Omental fat pad (tissue), 4 donors: ENCODE results near the gene AOAH. TPM values are rescaled to one million over a fixed set of nuclear protein-coding genes. Genes with fewer than 3 reads are reported as not detected.

ENCODE experiments used
- ATAC-seq: fragments of 150-250 bp; one replicate; pipeline ENCODE4 v1.9.1; 2016; ENCODE audit warnings: mild to moderate bottlenecking, moderate library complexity; ENCODE audit not compliant: low FRiP score
- DNase-seq: peaks from one replicate; pipeline ENCODE4 v3.0.0-alpha.2; 2019; ENCODE audit warnings: low spot score
- CTCF ChIP-seq, 3 donors: fragments of 450-650 bp; IDR thresholded peaks; one replicate each; pipeline ENCODE4 v1.5.1; 2016 to 2017; ENCODE audit warnings: antibody characterized with exemption in 3 of 3, mild to moderate bottlenecking in 3 of 3, moderate library complexity in 2 of 3
- total RNA-seq, 4 donors: library from RNA; depleted of rRNA; stranded (reverse); fragments of >200 nt; gene quantifications; one replicate each; pipeline ENCODE4 v1.1.0, GENCODE V29; 2016

AOAH gene
- total RNA-seq, 4 donors from 2014 or later: 5.8 to 27.9 (median 16.7) TPM

GRCh38 chr7:36760856-36761762, 36.8 kb upstream of the AOAH start:
- DNase-seq: no peak
- no peak for ATAC-seq
- TF ChIP-seq CTCF (IDR thresholded peaks at IDR 0.05): no peak

- no peak for TF ChIP-seq CTCF (IDR thresholded peaks at IDR 0.05)
- no peak for DNase-seq
- ATAC-seq: no peak
Observed at GRCh38 chr7:36758879-36759278, 34.6 kb upstream of the AOAH start.

- DNase-seq: no peak
- TF ChIP-seq CTCF (IDR thresholded peaks at IDR 0.05): no peak
- ATAC-seq: no peak
Observed at GRCh38 chr7:36755484-36755883, 31.2 kb upstream of the AOAH start.

GRCh38 chr7:36752026-36752711, 27.9 kb upstream of the AOAH start:
- ATAC-seq (no peak), DNase-seq (no peak)
- TF ChIP-seq CTCF (IDR thresholded peaks at IDR 0.05): no peak

GRCh38 chr7:36750451-36750850, 26.2 kb upstream of the AOAH start:
- no peak for ATAC-seq
- no peak for TF ChIP-seq CTCF (IDR thresholded peaks at IDR 0.05)
- no peak for DNase-seq

GRCh38 chr7:36749282-36749960, 25.1 kb upstream of the AOAH start:
- no peak for DNase-seq
- no peak for TF ChIP-seq CTCF (IDR thresholded peaks at IDR 0.05)
- ATAC-seq: peak; percentile 26
